A673 (cell line): ENCODE measurements around the gene SSBP3.
"Not testable (repeated sequence)": the region's sequence is repeated elsewhere in the genome, so short reads cannot be mapped to it uniquely, and the experiment has no call there.

Experiments
- CTCF ChIP-seq: fragments of 300-800, 200-600 bp; sonication (generic); conservative IDR thresholded peaks from 2 replicates; pipeline ENCODE4 v1.5.1; 2017; ENCODE audit warnings: low read depth, mild to moderate bottlenecking, antibody characterized with exemption, low read length, moderate library complexity, mixed read lengths
- EZH2 ChIP-seq: fragments of 200-600 bp; sonication (generic); IDR thresholded peaks from 2 replicates; pipeline ENCODE4 v1.6.1; 2017; ENCODE audit warnings: borderline replicate concordance, low read depth, mild to moderate bottlenecking, mixed read lengths, antibody characterized with exemption, low read length; ENCODE audit not compliant: poor library complexity, severe bottlenecking

GRCh38 chr1:54233196-54233595, 173.0 kb downstream of the SSBP3 start:
- TF ChIP-seq EZH2, CTCF: not testable (repeated sequence)
